Activated B cell treated with CpG ODN at 0.5 μM for 24 hours (primary cell): Measurements from ENCODE around the gene KLRF2. TPM values are rescaled to one million over a fixed set of nuclear protein-coding genes. Genes with fewer than 3 reads are reported as not detected.

Source experiments
- ATAC-seq: fragments of 200-7000 bp; cut with Tn5 transposase; one replicate; pipeline ENCODE4 v1.10.0; 2021; ENCODE audit warnings: low read depth, mild to moderate bottlenecking, moderate library complexity
- CTCF ChIA-PET: fragments of 350-600 bp; sonication (Branson Sonifier 250); formaldehyde crosslinking; loops from one replicate; lab custom pipeline; 2021; ENCODE audit warnings: antibody characterized with exemption; lab: Charles Lee
- POLR2A ChIA-PET: fragments of 350-600 bp; sonication (Branson Sonifier 250); formaldehyde crosslinking; loops from one replicate; lab custom pipeline; 2021; ENCODE audit warnings: antibody characterized with exemption; lab: Charles Lee
- DNase-seq: peaks from one replicate; pipeline ENCODE4 v3.0.0; 2022
- H3K27ac Mint-ChIP-seq: one replicate; pipeline ENCODE4 v1.8.0; 2020; ENCODE audit warnings: mixed read lengths
- H3K27me3 Mint-ChIP-seq: one replicate; pipeline ENCODE4 v1.8.0; 2021; ENCODE audit warnings: mixed read lengths
- H3K36me3 Mint-ChIP-seq: one replicate; pipeline ENCODE4 v1.8.0; 2021; ENCODE audit warnings: low read depth, mixed read lengths
- H3K4me1 Mint-ChIP-seq: one replicate; pipeline ENCODE4 v1.8.0; 2021; ENCODE audit warnings: mixed read lengths
- H3K4me3 Mint-ChIP-seq: one replicate; pipeline ENCODE4 v1.8.0; 2020; ENCODE audit warnings: mild to moderate bottlenecking, mixed read lengths
- H3K9me3 Mint-ChIP-seq: one replicate; pipeline ENCODE4 v1.8.0; 2020; ENCODE audit warnings: mixed read lengths
- intact Hi-C: fragments of 100-400 bp; cut with micrococcal nuclease; formaldehyde crosslinking; loops from one replicate; pipeline ENCODE4 v1.15.1; 2024
- total RNA-seq: library from RNA; stranded (reverse); gene quantifications from 2 replicates; pipeline ENCODE4 v1.2.3, GENCODE V29; 2022
- TF ChIP-seq, protein P1 (sequence below): fragments of 200-600 bp; IDR thresholded peaks from one replicate; pipeline ENCODE4 v1.8.0; 2022; ENCODE audit warnings: antibody characterized with exemption, mild to moderate bottlenecking

Gene KLRF2
- total RNA-seq, 1 donor from 2014 or later = not detected

- Mint-ChIP-seq H3K36me3 (peaks cover 33% of the 10 kb centered on the region), H3K27me3 (peaks cover 2% of the 10 kb centered on the region), H3K9me3 (peaks cover 13% of the 10 kb centered on the region), H3K4me1 (peaks cover 47% of the 10 kb centered on the region), H3K4me3 (peak overlapping the region; percentile 83), H3K27ac (peak overlapping the region; percentile 87)
- CTCF ChIA-PET = interaction anchor here (1.2 to 1.5 kb wide), 2 partner anchors 68 to 69 kb away, joined by 3 to 5 read pairs; no protein-coding TSS in a partner anchor
- POLR2A ChIA-PET = interaction anchor here (0.8 to 3.9 kb wide), 8 partner anchors 40 to 520 kb away, joined by 3 to 16 read pairs (median 4); partner anchors contain the start of genes CD69, CLEC2D and CLEC7A
- TF ChIP-seq, protein P1, sequence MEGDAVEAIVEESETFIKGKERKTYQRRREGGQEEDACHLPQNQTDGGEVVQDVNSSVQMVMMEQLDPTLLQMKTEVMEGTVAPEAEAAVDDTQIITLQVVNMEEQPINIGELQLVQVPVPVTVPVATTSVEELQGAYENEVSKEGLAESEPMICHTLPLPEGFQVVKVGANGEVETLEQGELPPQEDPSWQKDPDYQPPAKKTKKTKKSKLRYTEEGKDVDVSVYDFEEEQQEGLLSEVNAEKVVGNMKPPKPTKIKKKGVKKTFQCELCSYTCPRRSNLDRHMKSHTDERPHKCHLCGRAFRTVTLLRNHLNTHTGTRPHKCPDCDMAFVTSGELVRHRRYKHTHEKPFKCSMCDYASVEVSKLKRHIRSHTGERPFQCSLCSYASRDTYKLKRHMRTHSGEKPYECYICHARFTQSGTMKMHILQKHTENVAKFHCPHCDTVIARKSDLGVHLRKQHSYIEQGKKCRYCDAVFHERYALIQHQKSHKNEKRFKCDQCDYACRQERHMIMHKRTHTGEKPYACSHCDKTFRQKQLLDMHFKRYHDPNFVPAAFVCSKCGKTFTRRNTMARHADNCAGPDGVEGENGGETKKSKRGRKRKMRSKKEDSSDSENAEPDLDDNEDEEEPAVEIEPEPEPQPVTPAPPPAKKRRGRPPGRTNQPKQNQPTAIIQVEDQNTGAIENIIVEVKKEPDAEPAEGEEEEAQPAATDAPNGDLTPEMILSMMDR = no peak
- DNase-seq = no peak
- intact Hi-C loops = loop anchor here (5.0 kb wide), 4 partner anchors 55 to 745 kb away; partner anchors contain the start of gene MAGOHB
- ATAC-seq = peak; percentile 28
Measured at GRCh38 chr12:9866860-9867269, 14.4 kb upstream of the KLRF2 start.

DNA sequence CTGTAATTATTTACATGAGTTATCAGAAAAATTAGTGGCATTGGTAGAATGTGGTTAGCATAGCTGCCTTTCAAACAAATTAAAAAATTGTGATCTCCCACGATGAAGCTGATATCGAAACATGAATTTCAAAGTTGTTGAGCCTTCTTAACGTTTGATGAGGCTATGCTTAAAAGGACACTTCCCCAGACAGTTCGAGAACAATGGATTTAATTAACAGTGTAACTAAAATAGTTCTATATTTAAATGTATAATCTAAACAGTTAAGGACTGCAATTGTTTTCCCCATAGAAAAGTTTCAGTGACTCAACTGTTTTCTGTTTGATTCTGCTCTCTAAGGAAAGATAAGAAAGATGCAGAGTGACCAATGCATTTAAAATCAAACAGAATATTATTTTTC, 13.8 kb upstream of the KLRF2 start:
- H3K36me3 Mint-ChIP-seq = peaks cover 32% of the 10 kb centered on the region
- H3K27ac Mint-ChIP-seq = peak overlapping the region; percentile 87
- H3K27me3 Mint-ChIP-seq = peaks cover 2% of the 10 kb centered on the region
- CTCF ChIA-PET = interaction anchor here (1.5 to 2.0 kb wide), 2 partner anchors 70 to 118 kb away, joined by 3 to 5 read pairs; no protein-coding TSS in a partner anchor
- no peak for ATAC-seq
- H3K4me3 Mint-ChIP-seq = peak overlapping the region; percentile 83
- TF ChIP-seq, protein P1 = no peak
- peaks cover 49% of the 10 kb centered on the region for H3K4me1 Mint-ChIP-seq
- peaks cover 13% of the 10 kb centered on the region for H3K9me3 Mint-ChIP-seq
- intact Hi-C loops = loop anchor here (5.0 kb wide), 4 partner anchors 55 to 745 kb away; partner anchors contain the start of gene MAGOHB
- POLR2A ChIA-PET = interaction anchor here (0.6 to 3.9 kb wide), 9 partner anchors 40 to 520 kb away, joined by 3 to 16 read pairs (median 3); partner anchors contain the start of genes CD69, CLEC2D and CLEC7A
- DNase-seq = no peak

DNA sequence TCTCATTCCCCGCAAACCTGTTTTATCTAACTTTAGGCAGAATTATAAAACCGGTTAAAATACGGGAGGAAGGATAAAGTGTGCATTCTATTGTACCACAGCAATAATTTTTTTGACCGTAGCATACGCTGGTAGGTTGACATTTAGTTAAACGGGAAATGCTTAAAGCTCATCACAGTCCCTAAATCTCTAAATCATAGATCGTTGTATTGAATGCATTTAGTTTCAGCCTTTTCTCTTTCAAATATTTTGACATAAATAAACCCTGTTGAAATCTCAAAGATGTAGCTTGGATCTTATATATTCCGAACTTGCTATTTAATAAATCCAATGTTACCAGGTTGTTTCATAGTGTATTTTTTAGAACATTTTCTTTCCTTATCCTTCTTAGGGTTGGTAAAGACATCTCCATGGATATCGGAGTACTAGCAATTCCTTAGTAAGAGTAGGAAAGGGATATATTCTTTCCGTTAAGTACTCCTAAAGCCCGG, 12.9 kb upstream of the KLRF2 start:
- POLR2A ChIA-PET = interaction anchor here (1.2 to 3.9 kb wide), 3 partner anchors 110 to 220 kb away, joined by 8 to 16 read pairs (median 15); partner anchors contain the start of gene CLEC2D
- no peak for DNase-seq
- Mint-ChIP-seq H3K9me3 (peaks cover 11% of the 10 kb centered on the region), H3K4me3 (peak overlapping the region; percentile 95), H3K27ac (peak overlapping the region; percentile 98), H3K4me1 (peaks cover 42% of the 10 kb centered on the region), H3K27me3 (peaks cover 2% of the 10 kb centered on the region), H3K36me3 (peaks cover 23% of the 10 kb centered on the region)
- intact Hi-C loops = loop anchor here (2.0 to 5.0 kb wide), 7 partner anchors 56 to 744 kb away; partner anchors contain the start of genes CD69 and MAGOHB
- no peak for ATAC-seq
- TF ChIP-seq, protein P1 = no peak
- CTCF ChIA-PET = interaction anchor here (1.3 to 2.0 kb wide), 2 partner anchors 54 to 119 kb away, joined by 5 read pairs; no protein-coding TSS in a partner anchor

DNA sequence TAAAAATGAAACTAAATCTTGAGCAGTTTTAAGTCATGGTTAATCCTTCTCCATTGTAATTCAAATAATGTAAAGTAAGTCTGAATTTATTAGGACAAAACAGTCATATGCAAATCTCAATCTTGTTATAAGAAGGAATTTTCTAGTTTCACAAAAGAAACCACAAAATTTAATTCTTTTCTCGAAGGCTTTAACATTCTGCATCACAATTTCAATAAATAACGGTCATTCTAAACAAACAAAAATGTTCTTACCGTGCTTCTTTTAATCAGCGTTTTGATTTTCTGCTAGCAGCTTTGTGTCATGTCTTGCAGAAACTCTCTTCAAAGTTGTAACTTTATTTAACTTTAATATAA, 12.4 kb upstream of the KLRF2 start:
- no peak for DNase-seq
- Mint-ChIP-seq H3K4me3 (peak overlapping the region; percentile 95), H3K4me1 (peaks cover 42% of the 10 kb centered on the region), H3K27me3 (peaks cover 2% of the 10 kb centered on the region), H3K36me3 (peaks cover 18% of the 10 kb centered on the region), H3K27ac (peak overlapping the region; percentile 98), H3K9me3 (peaks cover 5% of the 10 kb centered on the region)
- intact Hi-C loops = loop anchor here (2.0 to 5.0 kb wide), 7 partner anchors 57 to 743 kb away; partner anchors contain the start of genes CD69 and MAGOHB
- ChIA-PET CTCF (interaction anchor here (1.3 to 2.0 kb wide), 2 partner anchors 55 to 119 kb away, joined by 5 read pairs; no protein-coding TSS in a partner anchor), POLR2A (interaction anchor here (1.0 to 3.9 kb wide), 4 partner anchors 111 to 496 kb away, joined by 4 to 16 read pairs (median 12); partner anchors contain the start of gene CLEC2D)
- TF ChIP-seq, protein P1 = no peak
- no peak for ATAC-seq
